Testis (tissue), 3 donors: ENCODE measurements around the gene NCS1. TPM values are rescaled to one million over a fixed set of nuclear protein-coding genes. Genes with fewer than 3 reads are reported as not detected.

Source experiments
- DNase-seq: peaks from one replicate; pipeline ENCODE4 v3.0.0-alpha.2; 2019
- H3K27ac ChIP-seq, 2 donors: fragments of 200-600 bp; sonication (generic); one replicate each; pipeline ENCODE4 v1.5.1; 2019
- H3K27me3 ChIP-seq: fragments of 200-600 bp; sonication (generic); one replicate; pipeline ENCODE4 v1.5.1; 2019
- H3K36me3 ChIP-seq: fragments of 200-600 bp; sonication (generic); one replicate; pipeline ENCODE4 v1.5.1; 2017; ENCODE audit warnings: low read depth; ENCODE audit errors: missing control alignments
- H3K4me1 ChIP-seq: fragments of 200-600 bp; sonication (generic); one replicate; pipeline ENCODE4 v1.5.1; 2019
- H3K4me3 ChIP-seq, 2 donors: fragments of 200-600 bp; sonication (generic); one replicate each; pipeline ENCODE4 v1.5.1; 2017 to 2019
- H3K9me3 ChIP-seq: fragments of 200-600 bp; sonication (generic); one replicate; pipeline ENCODE4 v1.5.1; 2017
- CTCF ChIP-seq, 3 experiments: fragments of 450-650 bp in 2 of 3; fragments of 200-600 bp in 1 of 3; sonication (generic) in 1 of 3; IDR thresholded peaks; one replicate each; pipeline ENCODE4 v1.5.1; 2016 to 2019; ENCODE audit warnings: antibody characterized with exemption in 3 of 3, mild to moderate bottlenecking in 2 of 3, moderate library complexity in 1 of 3
- POLR2A ChIP-seq: fragments of 450-650 bp; IDR thresholded peaks from one replicate; pipeline ENCODE4 v1.6.1; 2017; ENCODE audit warnings: antibody characterized with exemption, mild to moderate bottlenecking, moderate library complexity
- WGBS, 2 donors: methylation state at CpG; one replicate each; pipeline ENCODE4 v1.1.5; 2018; 5-methylcytosine and 5-hydroxymethylcytosine counted together
- intact Hi-C: fragments of 100-400 bp; cut with DNase I; formaldehyde crosslinking; loops from one replicate; pipeline ENCODE4 v1.15.1; 2023; ENCODE audit warnings: low total_unique reads
- polyA plus RNA-seq: library from polyadenylated mRNA; stranded (reverse); fragments of 350-450 nt; fragmentation: Illumina TruSeq; extraction: RNeasy Lipid Tissue Mini Kit (QIAGEN cat#74804); gene quantifications from one replicate; pipeline ENCODE4 v1.2.3, GENCODE V29; 2014; ENCODE audit warnings: low read depth, low replicate concordance; ENCODE audit not compliant: insufficient read depth
- total RNA-seq, 2 donors: library from RNA; depleted of rRNA; stranded (reverse); fragments of >200 nt; gene quantifications; one replicate each; pipeline ENCODE4 v1.2.3, GENCODE V29; 2016

The NCS1 gene
- total and polyA plus RNA-seq, 3 donors from 2014 or later = 5.2 to 13.0 (median 5.2) TPM

- TF ChIP-seq POLR2A (no peak), CTCF (IDR thresholded peaks at IDR 0.05) (no peak)
- Histone ChIP-seq H3K9me3 (no peaks in the 10 kb centered on the region), H3K4me3 (no peak overlapping the region), H3K27me3 (no peaks in the 10 kb centered on the region), H3K36me3 (no peaks in the 10 kb centered on the region), H3K27ac (no peak overlapping the region), H3K4me1 (no peaks in the 10 kb centered on the region)
- 83 to 88% methylated on average over 17 of the region's 17 CpGs for WGBS, 2 donors
- DNase-seq = no peak
- intact Hi-C loops = loop anchor here (5.0 to 10.0 kb wide), 2 partner anchors 131 to 353 kb away; no protein-coding TSS in a partner anchor
These were observed 65.7 kb downstream of the NCS1 start for GRCh38 chr9:130237763-130238524.

GRCh38 chr9:130239363-130239695 lies 67.1 kb downstream of the NCS1 start:
- Histone ChIP-seq H3K27ac (no peak overlapping the region), H3K27me3 (no peaks in the 10 kb centered on the region), H3K4me3 (no peak overlapping the region), H3K36me3 (no peaks in the 10 kb centered on the region), H3K9me3 (no peaks in the 10 kb centered on the region), H3K4me1 (no peaks in the 10 kb centered on the region)
- TF ChIP-seq POLR2A = no peak
- TF ChIP-seq CTCF (IDR thresholded peaks at IDR 0.05) = no peak
- intact Hi-C loops = loop anchor here (5.0 to 10.0 kb wide), 2 partner anchors 132 to 355 kb away; no protein-coding TSS in a partner anchor
- WGBS, 2 donors = 94 to 97% methylated on average over 3 of the region's 3 CpGs
- DNase-seq = no peak

- Histone ChIP-seq H3K36me3 (no peaks in the 10 kb centered on the region), H3K4me3 (no peak overlapping the region), H3K27ac (no peak overlapping the region), H3K9me3 (no peaks in the 10 kb centered on the region), H3K4me1 (no peaks in the 10 kb centered on the region), H3K27me3 (no peaks in the 10 kb centered on the region)
- intact Hi-C loops = loop anchor here (5.0 to 10.0 kb wide), 2 partner anchors 132 to 355 kb away; no protein-coding TSS in a partner anchor
- no peak for DNase-seq
- TF ChIP-seq POLR2A (no peak), CTCF (IDR thresholded peaks at IDR 0.05) (no peak)
- WGBS, 2 donors = 68 to 69% methylated on average over 7 to 9 of the region's 9 CpGs
These were observed 67.6 kb downstream of the NCS1 start for GRCh38 chr9:130239741-130240241.

- Histone ChIP-seq H3K9me3 (no peaks in the 10 kb centered on the region), H3K4me3 (no peak overlapping the region), H3K36me3 (no peaks in the 10 kb centered on the region), H3K27me3 (no peaks in the 10 kb centered on the region), H3K27ac (no peak overlapping the region), H3K4me1 (no peaks in the 10 kb centered on the region)
- no peak for TF ChIP-seq CTCF (IDR thresholded peaks at IDR 0.05)
- TF ChIP-seq POLR2A = no peak
- peak; percentile 79 for DNase-seq
- intact Hi-C loops = no loop called here
- 74 to 90% methylated on average over 5 of the region's 5 CpGs for whole genome bisulfite sequencing, 2 donors
These were observed 68.4 kb downstream of the NCS1 start for GRCh38 chr9:130240410-130241197.
